ENCODE data around the gene PPP2R2C.

- no peak for TF ChIP-seq POLR2A (IDR thresholded peaks at IDR 0.05)
- TF ChIP-seq CTCF (IDR thresholded peaks at IDR 0.05): no peak
Observed at GRCh38 chr4:6437826-6438238, 34.6 kb downstream of the PPP2R2C start.
